IMR-90 (cell line): Measurements from ENCODE around the gene SRC. TPM values are rescaled to one million over a fixed set of nuclear protein-coding genes. Genes with fewer than 3 reads are reported as not detected.

Experiments
- ATAC-seq: fragments of 200-7000 bp; cut with Tn5 transposase; 2 replicates; pipeline ENCODE4 v1.9.1; 2020; ENCODE audit warnings: low read depth, mild to moderate bottlenecking, moderate library complexity
- BruUV-seq: library from RNA; stranded (reverse); fragments of 400-500 nt; replicated peaks from 2 replicates; lab custom pipeline; 2021; lab: Mats Ljungman, UMichigan
- CTCF ChIA-PET: fragments of 300-600 bp; formaldehyde crosslinking; extraction: SDS; loops from one replicate; lab custom pipeline; 2021; ENCODE audit warnings: antibody characterized with exemption; lab: Yijun Ruan, JAX
- POLR2A ChIA-PET: fragments of 300-600 bp; sonication (Branson Sonifier 250); formaldehyde crosslinking; loops from one replicate; lab custom pipeline; 2022; ENCODE audit warnings: antibody characterized with exemption; ENCODE audit not compliant: unreplicated experiment; lab: Charles Lee
- DNase-seq: peaks from one replicate; pipeline ENCODE4 v3.0.0; 2013
- H2AFZ ChIP-seq: replicated peaks from 2 replicates; pipeline ENCODE3; 2013; ENCODE audit warnings: low read length, mild to moderate bottlenecking; ENCODE audit not compliant: poor library complexity
- H2AK5ac ChIP-seq: 2 replicates; pipeline ENCODE4 v1.6.1; 2013; ENCODE audit warnings: low read depth, low read length, inconsistent platforms
- H2AK9ac ChIP-seq: replicated peaks from 2 replicates; pipeline ENCODE3; 2013; ENCODE audit warnings: mild to moderate bottlenecking, low read depth, low read length, moderate library complexity; ENCODE audit not compliant: poor library complexity
- H2BK120ac ChIP-seq: 2 replicates; pipeline ENCODE4 v1.6.1; 2013; ENCODE audit warnings: low read depth, low read length, inconsistent platforms
- H2BK15ac ChIP-seq: 3 replicates; pipeline ENCODE4 v1.6.1; 2013; ENCODE audit warnings: low read depth, low read length, inconsistent platforms
- H2BK20ac ChIP-seq: 2 replicates; pipeline ENCODE4 v1.6.1; 2013; ENCODE audit warnings: low read depth, mild to moderate bottlenecking, inconsistent platforms, low read length, moderate library complexity
- H2BK5ac ChIP-seq: 2 replicates; pipeline ENCODE4 v1.6.1; 2013; ENCODE audit warnings: mild to moderate bottlenecking, low read depth, low read length, inconsistent platforms; ENCODE audit not compliant: poor library complexity, severe bottlenecking
- H3K14ac ChIP-seq: replicated peaks from 2 replicates; pipeline ENCODE4 v1.6.1; 2013; ENCODE audit warnings: low read depth, low read length, inconsistent platforms
- H3K18ac ChIP-seq: 2 replicates; pipeline ENCODE4 v1.6.1; 2013; ENCODE audit warnings: low read depth, low read length, control low read depth
- H3K23ac ChIP-seq: 2 replicates; pipeline ENCODE4 v1.6.1; 2013; ENCODE audit warnings: low read depth, low read length, inconsistent platforms
- H3K27ac ChIP-seq: 2 replicates; pipeline ENCODE4 v1.5.1; 2013; ENCODE audit warnings: mild to moderate bottlenecking, control low read depth, low read length; ENCODE audit not compliant: insufficient read depth
- H3K27me3 ChIP-seq: 2 replicates; pipeline ENCODE4 v1.6.1; 2013; ENCODE audit warnings: low read length; ENCODE audit not compliant: control insufficient read depth, insufficient read depth
- H3K36me3 ChIP-seq: 2 replicates; pipeline ENCODE4 v1.6.1; 2013; ENCODE audit warnings: low read length, mixed read lengths; ENCODE audit not compliant: control insufficient read depth, insufficient read depth
- H3K4ac ChIP-seq: 2 replicates; pipeline ENCODE4 v1.6.1; 2013; ENCODE audit warnings: low read depth, low read length, inconsistent platforms
- H3K4me1 ChIP-seq: 2 replicates; pipeline ENCODE4 v1.6.1; 2013; ENCODE audit warnings: low read length, mixed read lengths; ENCODE audit not compliant: control insufficient read depth, insufficient read depth
- H3K4me2 ChIP-seq: 2 replicates; pipeline ENCODE4 v1.6.1; 2013; ENCODE audit warnings: low read depth, mild to moderate bottlenecking, control low read depth, low read length, moderate library complexity
- H3K4me3 ChIP-seq: 2 replicates; pipeline ENCODE4 v1.5.1; 2013; ENCODE audit warnings: low read depth, mild to moderate bottlenecking, control low read depth, low read length, moderate library complexity; ENCODE audit not compliant: insufficient read depth
- H3K56ac ChIP-seq: 2 replicates; pipeline ENCODE4 v1.6.1; 2013; ENCODE audit warnings: low read length, inconsistent platforms; ENCODE audit not compliant: insufficient read depth; ENCODE audit errors: extremely low read depth
- H3K79me1 ChIP-seq, 2 experiments: 2 replicates each; pipeline ENCODE4 v1.6.1; 2013; ENCODE audit warnings: low read length in 2 of 2, inconsistent platforms in 1 of 2, low read depth in 1 of 2
- H3K9ac ChIP-seq: 2 replicates; pipeline ENCODE4 v1.6.1; 2013; ENCODE audit warnings: low read depth, low read length, control low read depth
- H3K9me1 ChIP-seq: 2 replicates; pipeline ENCODE4 v1.6.1; 2013; ENCODE audit warnings: low read length, inconsistent platforms; ENCODE audit not compliant: insufficient read depth
- H3K9me3 ChIP-seq: 2 replicates; pipeline ENCODE4 v1.6.1; 2013; ENCODE audit warnings: low read length; ENCODE audit not compliant: control insufficient read depth, insufficient read depth
- H4K20me1 ChIP-seq: 2 replicates; pipeline ENCODE4 v1.6.1; 2013; ENCODE audit warnings: low read length, inconsistent platforms; ENCODE audit not compliant: insufficient read depth
- H4K5ac ChIP-seq: 2 replicates; pipeline ENCODE4 v1.6.1; 2013; ENCODE audit warnings: mild to moderate bottlenecking, low read depth, low read length, control low read depth
- H4K8ac ChIP-seq, 2 experiments: 2 replicates each; pipeline ENCODE4 v1.6.1; 2013; ENCODE audit warnings: low read depth in 2 of 2, low read length in 2 of 2, control low read depth in 1 of 2, inconsistent platforms in 1 of 2
- H4K91ac ChIP-seq: 2 replicates; pipeline ENCODE4 v1.6.1; 2013; ENCODE audit warnings: low read depth, low read length, inconsistent platforms; ENCODE audit not compliant: insufficient read depth
- BHLHE40 ChIP-seq: fragments of 150-350 bp; IDR thresholded peaks from 2 replicates; pipeline ENCODE4 v1.6.1; 2016; ENCODE audit warnings: mild to moderate bottlenecking, low read depth, low read length
- CEBPB ChIP-seq: IDR thresholded peaks from 2 replicates; pipeline ENCODE4 v1.6.1; 2012; ENCODE audit warnings: low read depth, low read length, improper control_type of control experiment
- CHD1 ChIP-seq: IDR thresholded peaks from 2 replicates; pipeline ENCODE4 v1.6.1; 2012; ENCODE audit warnings: low read depth, low read length, improper control_type of control experiment
- FOS ChIP-seq: fragments of 150-350 bp; IDR thresholded peaks from 2 replicates; pipeline ENCODE4 v1.6.1; 2016; ENCODE audit warnings: low read depth, low read length
- MAFK ChIP-seq: IDR thresholded peaks from 2 replicates; pipeline ENCODE4 v1.6.1; 2012; ENCODE audit warnings: low read depth, low read length, improper control_type of control experiment
- MXI1 ChIP-seq: IDR thresholded peaks from 2 replicates; pipeline ENCODE4 v1.6.1; 2012; ENCODE audit warnings: low read depth, mild to moderate bottlenecking, low read length, moderate library complexity, borderline replicate concordance
- NFE2L2 ChIP-seq: fragments of 150-350 bp; IDR thresholded peaks from 2 replicates; pipeline ENCODE4 v1.6.1; 2016; ENCODE audit warnings: low read depth, mild to moderate bottlenecking, low read length
- POLR2A ChIP-seq: IDR thresholded peaks from 2 replicates; pipeline ENCODE4 v1.6.1; 2012; ENCODE audit warnings: mild to moderate bottlenecking, low read depth, low read length
- RAD21 ChIP-seq: IDR thresholded peaks from 2 replicates; pipeline ENCODE4 v1.6.1; 2012; ENCODE audit warnings: low read length, improper control_type of control experiment
- RCOR1 ChIP-seq: IDR thresholded peaks from 2 replicates; pipeline ENCODE4 v1.6.1; 2012; ENCODE audit warnings: mild to moderate bottlenecking, low read length, improper control_type of control experiment; ENCODE audit not compliant: insufficient replicate concordance
- RFX5 ChIP-seq: IDR thresholded peaks from 2 replicates; pipeline ENCODE4 v1.8.0; 2012; ENCODE audit warnings: low read depth, mild to moderate bottlenecking, low read length, moderate library complexity
- SMC3 ChIP-seq: fragments of 150-350 bp; IDR thresholded peaks from 2 replicates; pipeline ENCODE4 v1.6.1; 2016; ENCODE audit warnings: low read depth, mild to moderate bottlenecking, antibody characterized with exemption, low read length, moderate library complexity
- WGBS, 2 experiments: methylation state at CpG; one replicate each; pipeline versions ENCODE4 v1.1.5 to v1.1.7; 2013; ENCODE audit warnings: missing lambda C conversion rate in 2 of 2; ENCODE audit not compliant: insufficient read length in 1 of 2; ENCODE audit errors: extremely low coverage in 2 of 2; 5-methylcytosine and 5-hydroxymethylcytosine counted together
- dilution Hi-C: fragments of 300-500 bp; cut with HindIII; formaldehyde crosslinking; loops from one replicate; pipeline ENCODE4 v1.14.3; 2018; ENCODE audit warnings: low sequenced_read_pairs; ENCODE audit not compliant: unreplicated experiment
- in situ Hi-C: fragments of 300-500 bp; cut with MboI; formaldehyde crosslinking; loops from 3 replicates; pipeline ENCODE4 v1.14.3; 2019; ENCODE audit warnings: low sequenced_read_pairs, inconsistent platforms, mixed read lengths
- intact Hi-C: fragments of 100-400 bp; cut with micrococcal nuclease; formaldehyde crosslinking; loops from 2 replicates; pipeline ENCODE4 v1.10.0; 2022
- polyA plus RNA-seq, 3 experiments: library from polyadenylated mRNA; depleted of rRNA; stranded (reverse); fragments of >200 nt; gene quantifications; 2 replicates each; pipeline ENCODE4 v1.2.3, GENCODE V29; 2012; ENCODE audit warnings: low replicate concordance in 1 of 3
- total RNA-seq: library from RNA; depleted of rRNA; stranded (reverse); fragments of >200 nt; gene quantifications from 2 replicates; pipeline ENCODE4 v1.2.3, GENCODE V29; 2012
- TF ChIP-seq, protein P1 (sequence below): fragments of 150-350 bp; IDR thresholded peaks from 2 replicates; pipeline ENCODE4 v1.6.1; 2017; ENCODE audit warnings: mild to moderate bottlenecking, antibody characterized with exemption, low read length, low read depth
- TF ChIP-seq, protein P2 (sequence below): conservative IDR thresholded peaks from 2 replicates; pipeline ENCODE4 v1.5.1; 2012; ENCODE audit warnings: mild to moderate bottlenecking, low read depth, low read length, improper control_type of control experiment
- TF ChIP-seq, protein P3 (sequence below): fragments of 150-350 bp; IDR thresholded peaks from 2 replicates; pipeline ENCODE4 v1.6.1; 2016; ENCODE audit warnings: low read depth, mild to moderate bottlenecking, low read length, moderate library complexity, borderline replicate concordance

Gene SRC
- total and polyA plus RNA-seq, 2 of the 4 experiments (the other 2 are of a cell fraction) = 7.0 to 24.2 TPM

DNA sequence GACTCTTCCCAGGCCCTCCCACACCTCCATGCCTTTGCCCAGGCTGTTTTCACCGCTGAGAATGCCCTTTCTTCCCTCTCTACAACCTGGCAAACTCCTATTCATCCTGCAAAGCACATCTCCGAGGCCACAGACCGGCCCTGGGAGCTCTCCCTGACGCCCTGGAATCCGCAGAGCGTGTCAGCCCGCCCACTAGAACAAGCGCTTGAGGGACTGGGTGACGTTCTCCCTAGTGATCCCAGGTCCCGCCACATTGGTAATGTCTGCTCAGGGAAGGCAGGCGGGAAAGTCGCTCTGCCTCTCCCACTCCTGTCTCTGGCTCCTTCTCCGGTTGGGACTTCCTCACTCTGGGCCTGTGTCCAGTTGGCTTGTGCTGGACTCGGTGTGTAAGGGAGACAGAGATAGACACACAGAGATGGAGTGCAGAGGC is 61.6 kb downstream of the SRC start:
- Histone ChIP-seq H2AK5ac (no peak overlapping the region), H2BK120ac (no peak overlapping the region), H4K5ac (no peak overlapping the region), H4K20me1 (no peaks in the 10 kb centered on the region), H2AK9ac (peak overlapping the region; percentile 16), H3K9me1 (peaks cover 13% of the 10 kb centered on the region), H3K4me3 (no peak overlapping the region), H3K4me2 (no peak overlapping the region), H3K27me3 (peaks cover 21% of the 10 kb centered on the region), H3K23ac (no peak overlapping the region), H3K9me3 (no peaks in the 10 kb centered on the region), H3K4ac (no peak overlapping the region), H4K8ac (no peak overlapping the region), H3K36me3 (peaks cover 10% of the 10 kb centered on the region), H3K9ac (no peak overlapping the region), H3K56ac (no peak overlapping the region), H3K79me1 (no peaks in the 10 kb centered on the region), H3K27ac (no peak overlapping the region), H3K14ac (no peak overlapping the region), H3K18ac (no peak overlapping the region), H2BK20ac (no peak overlapping the region), H4K91ac (no peak overlapping the region), H2AFZ (peak overlapping the region; percentile 5), H3K4me1 (peaks cover 2% of the 10 kb centered on the region; the same call in 1 of the 2 replicates), H2BK5ac (no peak overlapping the region), H2BK15ac (no peak overlapping the region)
- no peak for ATAC-seq
- BruUV-seq = no TSS peak
- no peak for DNase-seq
- POLR2A ChIA-PET = no interaction called here
- intact Hi-C loops = loop anchor here (5.0 kb wide), 1 partner anchor 120 kb away; the partner anchor contains the start of gene BLCAP
- TF ChIP-seq, protein P1, sequence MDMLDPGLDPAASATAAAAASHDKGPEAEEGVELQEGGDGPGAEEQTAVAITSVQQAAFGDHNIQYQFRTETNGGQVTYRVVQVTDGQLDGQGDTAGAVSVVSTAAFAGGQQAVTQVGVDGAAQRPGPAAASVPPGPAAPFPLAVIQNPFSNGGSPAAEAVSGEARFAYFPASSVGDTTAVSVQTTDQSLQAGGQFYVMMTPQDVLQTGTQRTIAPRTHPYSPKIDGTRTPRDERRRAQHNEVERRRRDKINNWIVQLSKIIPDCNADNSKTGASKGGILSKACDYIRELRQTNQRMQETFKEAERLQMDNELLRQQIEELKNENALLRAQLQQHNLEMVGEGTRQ = no peak
- no peak for TF ChIP-seq SMC3
- no peak for TF ChIP-seq BHLHE40
- TF ChIP-seq RCOR1 = no peak
- no peak for TF ChIP-seq MAFK
- TF ChIP-seq, protein P2, sequence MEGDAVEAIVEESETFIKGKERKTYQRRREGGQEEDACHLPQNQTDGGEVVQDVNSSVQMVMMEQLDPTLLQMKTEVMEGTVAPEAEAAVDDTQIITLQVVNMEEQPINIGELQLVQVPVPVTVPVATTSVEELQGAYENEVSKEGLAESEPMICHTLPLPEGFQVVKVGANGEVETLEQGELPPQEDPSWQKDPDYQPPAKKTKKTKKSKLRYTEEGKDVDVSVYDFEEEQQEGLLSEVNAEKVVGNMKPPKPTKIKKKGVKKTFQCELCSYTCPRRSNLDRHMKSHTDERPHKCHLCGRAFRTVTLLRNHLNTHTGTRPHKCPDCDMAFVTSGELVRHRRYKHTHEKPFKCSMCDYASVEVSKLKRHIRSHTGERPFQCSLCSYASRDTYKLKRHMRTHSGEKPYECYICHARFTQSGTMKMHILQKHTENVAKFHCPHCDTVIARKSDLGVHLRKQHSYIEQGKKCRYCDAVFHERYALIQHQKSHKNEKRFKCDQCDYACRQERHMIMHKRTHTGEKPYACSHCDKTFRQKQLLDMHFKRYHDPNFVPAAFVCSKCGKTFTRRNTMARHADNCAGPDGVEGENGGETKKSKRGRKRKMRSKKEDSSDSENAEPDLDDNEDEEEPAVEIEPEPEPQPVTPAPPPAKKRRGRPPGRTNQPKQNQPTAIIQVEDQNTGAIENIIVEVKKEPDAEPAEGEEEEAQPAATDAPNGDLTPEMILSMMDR = no peak
- no peak for TF ChIP-seq RFX5
- no peak for TF ChIP-seq MXI1
- no peak for TF ChIP-seq FOS
- TF ChIP-seq, protein P3, sequence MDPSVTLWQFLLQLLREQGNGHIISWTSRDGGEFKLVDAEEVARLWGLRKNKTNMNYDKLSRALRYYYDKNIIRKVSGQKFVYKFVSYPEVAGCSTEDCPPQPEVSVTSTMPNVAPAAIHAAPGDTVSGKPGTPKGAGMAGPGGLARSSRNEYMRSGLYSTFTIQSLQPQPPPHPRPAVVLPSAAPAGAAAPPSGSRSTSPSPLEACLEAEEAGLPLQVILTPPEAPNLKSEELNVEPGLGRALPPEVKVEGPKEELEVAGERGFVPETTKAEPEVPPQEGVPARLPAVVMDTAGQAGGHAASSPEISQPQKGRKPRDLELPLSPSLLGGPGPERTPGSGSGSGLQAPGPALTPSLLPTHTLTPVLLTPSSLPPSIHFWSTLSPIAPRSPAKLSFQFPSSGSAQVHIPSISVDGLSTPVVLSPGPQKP = no peak
- no peak for TF ChIP-seq CHD1
- TF ChIP-seq CEBPB = no peak
- no peak for TF ChIP-seq RAD21
- no peak for TF ChIP-seq NFE2L2
- TF ChIP-seq POLR2A = no peak
- dilution Hi-C loops = no loop called here
- 93% methylated on average over 4 of the region's 14 CpGs; no CpG with 5 or more reads in 1 of the 2 experiments for WGBS, 2 experiments
- CTCF ChIA-PET = interaction anchor here (1.0 kb wide), 1 partner anchor 136 kb away, joined by 3 read pairs; no protein-coding TSS in a partner anchor
- in situ Hi-C loops = loop anchor here (5.0 kb wide), 1 partner anchor 105 kb away; no protein-coding TSS in a partner anchor
